Astrocyte (in vitro differentiated cells and primary cell): Measurements from ENCODE around the gene FBXL4. TPM values are rescaled to one million over a fixed set of nuclear protein-coding genes. Genes with fewer than 3 reads are reported as not detected.

Experiments used
- DNase-seq: peaks from one replicate; pipeline ENCODE4 v3.0.0-alpha.2; 2010; ENCODE audit warnings: low read depth
- FAIRE-seq: peaks from 2 replicates; lab custom pipeline; 2011; peaks lifted over from hg19 to GRCh38; lab: Jason Lieb, UNC
- H2AFZ ChIP-seq: 2 replicates; pipeline ENCODE4 v1.6.0; 2012; ENCODE audit warnings: low read depth, low read length, inconsistent platforms
- H3K27ac ChIP-seq: 2 replicates; pipeline ENCODE4 v1.5.1; 2011; ENCODE audit warnings: low read depth, low read length, inconsistent platforms
- H3K27me3 ChIP-seq: 2 replicates; pipeline ENCODE4 v1.6.0; 2011; ENCODE audit warnings: low read length, inconsistent platforms; ENCODE audit not compliant: insufficient read depth
- H3K36me3 ChIP-seq: 2 replicates; pipeline ENCODE4 v1.5.1; 2011; ENCODE audit warnings: low read length, inconsistent platforms; ENCODE audit not compliant: insufficient read depth
- H3K4me1 ChIP-seq: 2 replicates; pipeline ENCODE4 v1.5.1; 2011; ENCODE audit warnings: low read length, inconsistent platforms; ENCODE audit not compliant: insufficient read depth
- H3K4me2 ChIP-seq: 2 replicates; pipeline ENCODE4 v1.6.0; 2012; ENCODE audit warnings: low read length, inconsistent platforms
- H3K4me3 ChIP-seq: 2 replicates; pipeline ENCODE4 v1.5.1; 2011; ENCODE audit warnings: low read depth, mild to moderate bottlenecking, low read length, inconsistent platforms; ENCODE audit not compliant: insufficient read depth
- H3K79me2 ChIP-seq: 2 replicates; pipeline ENCODE4 v1.6.0; 2012; ENCODE audit warnings: mild to moderate bottlenecking, low read length, inconsistent platforms; ENCODE audit not compliant: insufficient read depth
- H3K9ac ChIP-seq: 2 replicates; pipeline ENCODE4 v1.6.0; 2012; ENCODE audit warnings: mild to moderate bottlenecking, low read length, inconsistent platforms
- H3K9me3 ChIP-seq: 2 replicates; pipeline ENCODE4 v1.5.1; 2012; ENCODE audit warnings: low read depth, mild to moderate bottlenecking, low read length, inconsistent platforms; ENCODE audit not compliant: insufficient read depth
- H4K20me1 ChIP-seq: 2 replicates; pipeline ENCODE4 v1.6.0; 2012; ENCODE audit warnings: low read length, inconsistent platforms; ENCODE audit not compliant: insufficient read depth
- H3K27ac Mint-ChIP-seq: one replicate; pipeline ENCODE4 v1.8.0; 2021; ENCODE audit warnings: mild to moderate bottlenecking, mixed read lengths; ENCODE audit not compliant: unreplicated experiment
- H3K27me3 Mint-ChIP-seq: one replicate; pipeline ENCODE4 v1.8.0; 2021; ENCODE audit warnings: low read depth, mixed read lengths; ENCODE audit not compliant: unreplicated experiment
- H3K36me3 Mint-ChIP-seq: one replicate; pipeline ENCODE4 v1.8.0; 2021; ENCODE audit warnings: low read depth, mixed read lengths; ENCODE audit not compliant: unreplicated experiment
- H3K4me1 Mint-ChIP-seq: one replicate; pipeline ENCODE4 v1.8.0; 2021; ENCODE audit warnings: low read depth, mixed read lengths; ENCODE audit not compliant: unreplicated experiment
- H3K4me3 Mint-ChIP-seq: one replicate; pipeline ENCODE4 v1.8.0; 2021; ENCODE audit warnings: mild to moderate bottlenecking, moderate library complexity, mixed read lengths; ENCODE audit not compliant: unreplicated experiment
- H3K9me3 Mint-ChIP-seq: one replicate; pipeline ENCODE4 v1.8.0; 2021; ENCODE audit warnings: mild to moderate bottlenecking, mixed read lengths; ENCODE audit not compliant: unreplicated experiment
- CTCF ChIP-seq: IDR thresholded peaks from 2 replicates; pipeline ENCODE4 v1.5.1; 2011; ENCODE audit warnings: low read depth, mild to moderate bottlenecking, inconsistent platforms, low read length, moderate library complexity; ENCODE audit not compliant: insufficient read depth
- EZH2 ChIP-seq: IDR thresholded peaks from 2 replicates; pipeline ENCODE4 v1.6.1; 2012; ENCODE audit warnings: mild to moderate bottlenecking, low read length, inconsistent platforms; ENCODE audit not compliant: insufficient read depth
- total RNA-seq: library from RNA; stranded (reverse); gene quantifications from 2 replicates; pipeline ENCODE4 v1.2.1, GENCODE V29; 2021

The FBXL4 gene
- total RNA-seq, 1 donor from 2014 or later: 16.1 TPM

- Histone ChIP-seq H3K4me3 (peak overlapping the region; percentile 37), H3K9me3 (no peaks in the 10 kb centered on the region), H3K9ac (peak overlapping the region; percentile 66), H3K4me2 (peak overlapping the region; percentile 96), H3K27me3 (peaks cover 54% of the 10 kb centered on the region), H2AFZ (peak overlapping the region; percentile 57), H3K36me3 (no peaks in the 10 kb centered on the region), H3K4me1 (peaks cover 7% of the 10 kb centered on the region), H3K79me2 (peaks cover 45% of the 10 kb centered on the region), H4K20me1 (no peaks in the 10 kb centered on the region), H3K27ac (peak overlapping the region; percentile 20)
- no peaks in the 10 kb centered on the region for H3K36me3 Mint-ChIP-seq
- H3K4me3 Mint-ChIP-seq: no peak overlapping the region
- TF ChIP-seq EZH2 (peak; percentile 93), CTCF (no peak)
- peaks cover 63% of the 10 kb centered on the region for H3K27me3 Mint-ChIP-seq
- no peaks in the 10 kb centered on the region for H3K9me3 Mint-ChIP-seq
- no peak overlapping the region for H3K27ac Mint-ChIP-seq
- DNase-seq (peak; percentile 8), FAIRE-seq (no peak)
- H3K4me1 Mint-ChIP-seq: peaks cover 5% of the 10 kb centered on the region
Measured at GRCh38 chr6:98843271-98844243, 104.2 kb downstream of the FBXL4 start.

GRCh38 chr6:98842342-98843180, 105.2 kb downstream of the FBXL4 start:
- Histone ChIP-seq H2AFZ (no peak overlapping the region), H3K27ac (no peak overlapping the region), H3K4me1 (peaks cover 7% of the 10 kb centered on the region), H3K9me3 (no peaks in the 10 kb centered on the region), H3K4me2 (peak overlapping the region; percentile 96), H3K79me2 (peaks cover 55% of the 10 kb centered on the region), H3K27me3 (peaks cover 57% of the 10 kb centered on the region), H3K36me3 (no peaks in the 10 kb centered on the region), H4K20me1 (no peaks in the 10 kb centered on the region), H3K9ac (peak overlapping the region; percentile 66), H3K4me3 (peak overlapping the region; percentile 26)
- DNase-seq: peak; percentile 10
- Mint-ChIP-seq H3K9me3 (no peaks in the 10 kb centered on the region), H3K4me3 (no peak overlapping the region), H3K36me3 (no peaks in the 10 kb centered on the region), H3K27ac (no peak overlapping the region), H3K27me3 (peaks cover 68% of the 10 kb centered on the region), H3K4me1 (peaks cover 5% of the 10 kb centered on the region)
- TF ChIP-seq EZH2: no peak
- no peak for TF ChIP-seq CTCF
- no peak for FAIRE-seq
